Measurements from ENCODE around the gene LAMA2. TPM values are rescaled to one million over a fixed set of nuclear protein-coding genes. Genes with fewer than 3 reads are reported as not detected.

The LAMA2 gene
- total RNA-seq, 1 experiment from 2014 or later: 0.02 TPM

- Histone ChIP-seq H3K4me1 (no peaks in the 10 kb centered on the region), H3K27me3 (replicated peaks; ENCODE audit: control insufficient read depth, insufficient read depth, low read length) (no peaks in the 10 kb centered on the region), H3K36me3 (ENCODE audit: control insufficient read depth, insufficient read depth, low read length) (no peaks in the 10 kb centered on the region), H3K4me3 (ENCODE audit: low read depth, low read length) (no peak overlapping the region), H3K9me3 (no peaks in the 10 kb centered on the region)
- Mint-ChIP-seq H3K36me3 (ENCODE audit: insufficient read depth, unreplicated experiment) (no peaks in the 10 kb centered on the region), H3K4me1 (ENCODE audit: low read depth, unreplicated experiment) (no peaks in the 10 kb centered on the region), H3K27ac (ENCODE audit: unreplicated experiment) (no peak overlapping the region), H3K9me3 (ENCODE audit: unreplicated experiment) (no peaks in the 10 kb centered on the region), H3K4me3 (ENCODE audit: unreplicated experiment) (no peak overlapping the region), H3K27me3 (ENCODE audit: insufficient read depth, unreplicated experiment) (peaks cover 8% of the 10 kb centered on the region)
- no peak for DNase-seq
- CTCF ChIA-PET: no interaction called here
- TF ChIP-seq, protein P1, sequence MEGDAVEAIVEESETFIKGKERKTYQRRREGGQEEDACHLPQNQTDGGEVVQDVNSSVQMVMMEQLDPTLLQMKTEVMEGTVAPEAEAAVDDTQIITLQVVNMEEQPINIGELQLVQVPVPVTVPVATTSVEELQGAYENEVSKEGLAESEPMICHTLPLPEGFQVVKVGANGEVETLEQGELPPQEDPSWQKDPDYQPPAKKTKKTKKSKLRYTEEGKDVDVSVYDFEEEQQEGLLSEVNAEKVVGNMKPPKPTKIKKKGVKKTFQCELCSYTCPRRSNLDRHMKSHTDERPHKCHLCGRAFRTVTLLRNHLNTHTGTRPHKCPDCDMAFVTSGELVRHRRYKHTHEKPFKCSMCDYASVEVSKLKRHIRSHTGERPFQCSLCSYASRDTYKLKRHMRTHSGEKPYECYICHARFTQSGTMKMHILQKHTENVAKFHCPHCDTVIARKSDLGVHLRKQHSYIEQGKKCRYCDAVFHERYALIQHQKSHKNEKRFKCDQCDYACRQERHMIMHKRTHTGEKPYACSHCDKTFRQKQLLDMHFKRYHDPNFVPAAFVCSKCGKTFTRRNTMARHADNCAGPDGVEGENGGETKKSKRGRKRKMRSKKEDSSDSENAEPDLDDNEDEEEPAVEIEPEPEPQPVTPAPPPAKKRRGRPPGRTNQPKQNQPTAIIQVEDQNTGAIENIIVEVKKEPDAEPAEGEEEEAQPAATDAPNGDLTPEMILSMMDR (IDR thresholded peaks at IDR 0.05; ENCODE audit: insufficient read depth in 1 of 2, low read depth in 1 of 2, low read length in 1 of 2, severe bottlenecking in 1 of 2, unreplicated experiment in 1 of 2): no peak
- POLR2A ChIA-PET: no interaction called here
- no TSS peak for BruUV-seq (replicated peaks)
- intact Hi-C loops (cut with micrococcal nuclease; ENCODE audit: unreplicated experiment): no loop called here
Observed at GRCh38 chr6:129280293-129280644, 397.3 kb downstream of the LAMA2 start.

DNA sequence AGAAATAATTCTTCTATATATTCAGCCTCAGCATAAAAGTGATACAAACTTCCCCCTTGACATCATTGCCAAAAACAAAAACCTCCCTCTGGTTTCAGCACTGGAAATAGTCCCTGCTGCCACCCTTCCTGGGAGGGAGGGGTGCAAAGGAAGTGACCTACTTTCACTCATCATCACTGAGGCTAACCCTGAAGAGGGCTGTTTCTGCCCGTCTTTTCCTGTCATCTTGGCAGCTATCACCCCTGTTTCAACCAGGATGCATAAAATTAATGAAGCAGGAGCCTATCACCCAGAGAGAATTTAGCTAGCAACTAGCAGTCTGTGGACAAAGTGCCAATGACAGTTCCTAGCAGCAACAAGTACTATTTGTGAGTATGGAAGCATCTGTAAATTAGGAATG lies 397.8 kb downstream of the LAMA2 start:
- Histone ChIP-seq H3K9me3 (no peaks in the 10 kb centered on the region), H3K4me1 (no peaks in the 10 kb centered on the region), H3K4me3 (ENCODE audit: low read depth, low read length) (no peak overlapping the region), H3K27me3 (replicated peaks; ENCODE audit: control insufficient read depth, insufficient read depth, low read length) (no peaks in the 10 kb centered on the region), H3K36me3 (ENCODE audit: control insufficient read depth, insufficient read depth, low read length) (no peaks in the 10 kb centered on the region)
- Mint-ChIP-seq H3K27me3 (ENCODE audit: insufficient read depth, unreplicated experiment) (peaks cover 8% of the 10 kb centered on the region), H3K4me3 (ENCODE audit: unreplicated experiment) (no peak overlapping the region), H3K36me3 (ENCODE audit: insufficient read depth, unreplicated experiment) (no peaks in the 10 kb centered on the region), H3K9me3 (ENCODE audit: unreplicated experiment) (no peaks in the 10 kb centered on the region), H3K27ac (ENCODE audit: unreplicated experiment) (no peak overlapping the region), H3K4me1 (ENCODE audit: low read depth, unreplicated experiment) (no peaks in the 10 kb centered on the region)
- intact Hi-C loops (cut with micrococcal nuclease; ENCODE audit: unreplicated experiment): no loop called here
- DNase-seq: no peak
- BruUV-seq (replicated peaks): no TSS peak
- POLR2A ChIA-PET: no interaction called here
- CTCF ChIA-PET: no interaction called here
- TF ChIP-seq, protein P1 (IDR thresholded peaks at IDR 0.05; ENCODE audit: insufficient read depth in 1 of 2, low read depth in 1 of 2, low read length in 1 of 2, severe bottlenecking in 1 of 2, unreplicated experiment in 1 of 2): no peak

- CTCF ChIA-PET: no interaction called here
- H3K36me3 Mint-ChIP-seq (ENCODE audit: insufficient read depth, unreplicated experiment): no peaks in the 10 kb centered on the region
- TF ChIP-seq, protein P1 (IDR thresholded peaks at IDR 0.05; ENCODE audit: insufficient read depth in 1 of 2, low read depth in 1 of 2, low read length in 1 of 2, severe bottlenecking in 1 of 2, unreplicated experiment in 1 of 2): no peak
- no peaks in the 10 kb centered on the region for H3K36me3 ChIP-seq (ENCODE audit: control insufficient read depth, insufficient read depth, low read length)
- no peaks in the 10 kb centered on the region for H3K27me3 ChIP-seq (replicated peaks; ENCODE audit: control insufficient read depth, insufficient read depth, low read length)
- DNase-seq: no peak
- intact Hi-C loops (cut with micrococcal nuclease; ENCODE audit: unreplicated experiment): no loop called here
- no TSS peak for BruUV-seq (replicated peaks)
- H3K4me1 ChIP-seq: no peaks in the 10 kb centered on the region
- H3K4me1 Mint-ChIP-seq (ENCODE audit: low read depth, unreplicated experiment): no peaks in the 10 kb centered on the region
- no peak overlapping the region for H3K27ac Mint-ChIP-seq (ENCODE audit: unreplicated experiment)
- peaks cover 8% of the 10 kb centered on the region for H3K27me3 Mint-ChIP-seq (ENCODE audit: insufficient read depth, unreplicated experiment)
- H3K9me3 Mint-ChIP-seq (ENCODE audit: unreplicated experiment): no peaks in the 10 kb centered on the region
- POLR2A ChIA-PET: no interaction called here
- H3K4me3 ChIP-seq (ENCODE audit: low read depth, low read length): no peak overlapping the region
- H3K9me3 ChIP-seq: no peaks in the 10 kb centered on the region
- no peak overlapping the region for H3K4me3 Mint-ChIP-seq (ENCODE audit: unreplicated experiment)
Observed at GRCh38 chr6:129281168-129281796, 398.3 kb downstream of the LAMA2 start.
